DMS 273 treated with DMSO at 0.1 percent for 48 hours (cell line): Measurements from ENCODE around the gene CEP128.

ENCODE experiments used
- DNase-seq: peaks from one replicate; lab custom pipeline; 2025; lab: John Stamatoyannopoulos, UW

CEP128 gene

DNA sequence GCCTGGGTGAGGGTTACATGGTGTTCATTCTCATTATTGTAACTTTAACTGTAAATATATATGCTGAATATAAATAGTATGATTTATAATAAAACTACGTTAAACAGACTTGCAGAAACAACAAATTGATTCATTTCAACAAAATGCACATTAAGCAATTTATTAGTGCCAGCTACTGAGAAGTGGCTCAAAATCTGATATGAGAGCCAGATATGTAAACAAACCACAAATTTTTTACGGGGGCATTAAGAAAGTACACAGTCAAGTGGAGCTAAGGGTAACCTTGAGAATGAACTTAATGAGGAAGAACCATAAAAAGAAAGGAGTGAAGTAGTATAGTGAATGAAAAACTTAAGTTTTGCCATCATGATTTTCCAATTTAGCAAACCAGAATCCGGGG lies 40.3 kb downstream of the CEP128 start:
- DNase-seq: no peak

DNA sequence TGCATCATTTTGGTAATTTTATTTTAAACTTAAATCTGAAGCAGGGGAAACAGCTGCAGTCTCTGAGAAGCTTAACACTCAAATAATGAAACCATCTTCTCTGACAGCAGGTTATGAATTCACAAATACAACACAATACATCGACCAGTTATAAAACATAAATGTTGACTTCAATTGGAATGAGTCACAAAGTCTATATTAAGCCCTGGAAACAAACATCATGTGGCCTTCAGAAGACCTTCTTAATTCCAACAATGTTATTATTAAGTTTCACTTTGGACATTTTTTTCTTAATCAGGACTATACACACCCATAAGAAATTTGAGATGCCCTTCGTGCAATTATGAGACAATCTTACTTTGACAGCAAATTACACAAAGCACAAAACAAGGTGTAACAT lies 68.9 kb downstream of the CEP128 start:
- no peak for DNase-seq

DNA sequence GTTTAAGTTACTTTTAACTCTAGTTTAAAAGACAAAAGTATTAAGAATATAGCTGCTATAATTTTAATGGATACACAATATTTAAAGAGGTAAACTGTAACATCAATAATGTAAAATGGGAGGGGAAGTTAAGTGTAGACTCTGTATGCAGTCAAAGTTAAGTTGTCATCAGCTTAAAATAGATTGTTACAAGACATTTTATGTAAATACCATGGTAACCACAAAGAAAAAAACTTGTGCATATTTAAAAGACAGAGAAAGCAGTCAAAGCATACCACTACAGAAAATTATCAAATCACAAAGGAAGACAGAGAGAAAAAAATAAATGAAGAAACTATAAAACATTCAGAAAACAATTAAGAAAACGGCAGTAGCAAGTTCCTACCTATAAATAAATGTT lies 73.3 kb downstream of the CEP128 start:
- DNase-seq: no peak

DNA sequence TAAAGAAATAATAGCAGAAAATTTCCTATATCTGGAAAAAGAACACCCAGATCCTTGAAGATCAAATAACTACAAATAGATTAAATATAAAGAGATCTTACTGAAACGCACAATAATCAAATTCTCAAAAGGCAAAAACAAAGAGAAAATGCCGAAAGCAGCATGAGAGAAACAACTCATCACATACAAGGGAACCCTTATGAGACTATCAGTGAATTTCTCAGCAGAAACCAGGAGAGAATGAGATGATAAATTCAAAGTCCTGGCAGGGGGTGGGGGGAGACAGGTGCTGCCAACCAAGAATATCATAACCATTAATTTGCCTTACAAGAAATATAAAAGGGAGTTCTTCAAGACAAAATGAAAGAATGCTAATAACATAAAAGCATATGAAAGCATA lies 73.7 kb downstream of the CEP128 start:
- DNase-seq: no peak

DNA sequence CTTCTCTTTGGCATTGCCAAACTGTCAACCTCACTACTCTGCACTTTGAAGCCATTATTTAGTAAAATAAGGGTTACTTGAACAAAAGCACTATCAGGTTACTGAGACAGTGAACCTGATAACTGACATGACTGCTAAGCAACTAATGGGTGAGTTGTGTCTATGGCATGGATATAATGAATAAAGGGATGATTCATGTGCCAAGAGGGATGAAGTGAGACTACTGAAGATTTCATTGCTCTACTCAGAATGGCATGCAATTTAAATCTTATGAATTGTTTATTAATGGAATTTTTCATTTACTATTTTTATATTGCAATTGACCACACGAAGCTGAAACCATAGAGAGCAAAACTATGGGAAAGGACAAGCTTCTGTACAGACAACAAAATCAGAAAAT lies 74.4 kb downstream of the CEP128 start:
- no peak for DNase-seq

DNA sequence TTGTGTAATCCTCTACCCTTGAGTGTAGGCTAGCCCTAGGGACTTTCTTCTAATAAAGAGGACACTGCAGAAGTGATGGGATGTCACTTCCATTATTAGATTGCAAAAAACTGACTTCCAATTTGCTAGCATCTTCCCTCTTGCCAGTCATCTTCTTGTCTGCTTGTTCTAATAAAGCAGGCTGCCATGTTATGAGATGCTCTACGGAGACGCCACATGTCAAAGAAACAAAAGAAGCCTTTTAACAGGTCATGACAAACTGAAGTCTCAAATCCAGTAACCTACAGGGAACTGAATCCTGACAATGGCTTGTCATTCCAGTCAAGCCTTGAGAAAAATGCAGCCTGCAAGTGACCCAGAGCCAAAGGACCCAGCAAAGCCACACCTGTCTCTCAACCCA lies 76.0 kb downstream of the CEP128 start:
- DNase-seq: no peak

DNA sequence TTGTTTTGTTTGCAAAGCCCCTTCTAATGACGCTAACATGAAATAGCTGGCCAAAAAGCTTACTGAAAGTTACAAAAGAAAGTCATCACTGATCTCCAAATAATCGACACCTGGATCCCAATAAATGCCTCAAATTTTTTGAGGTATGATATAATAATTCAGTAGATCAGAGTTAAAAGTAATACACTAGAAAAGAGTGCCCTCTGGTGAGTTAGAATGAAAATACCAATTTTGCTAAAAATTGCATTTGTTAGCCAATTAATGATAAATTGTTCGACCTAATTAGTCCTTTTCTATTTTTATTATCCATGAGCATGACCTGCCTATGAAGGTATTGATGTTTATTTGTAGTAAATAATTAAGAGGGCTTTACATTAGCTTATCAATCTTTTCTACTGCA lies 78.6 kb downstream of the CEP128 start:
- DNase-seq: no peak

DNA sequence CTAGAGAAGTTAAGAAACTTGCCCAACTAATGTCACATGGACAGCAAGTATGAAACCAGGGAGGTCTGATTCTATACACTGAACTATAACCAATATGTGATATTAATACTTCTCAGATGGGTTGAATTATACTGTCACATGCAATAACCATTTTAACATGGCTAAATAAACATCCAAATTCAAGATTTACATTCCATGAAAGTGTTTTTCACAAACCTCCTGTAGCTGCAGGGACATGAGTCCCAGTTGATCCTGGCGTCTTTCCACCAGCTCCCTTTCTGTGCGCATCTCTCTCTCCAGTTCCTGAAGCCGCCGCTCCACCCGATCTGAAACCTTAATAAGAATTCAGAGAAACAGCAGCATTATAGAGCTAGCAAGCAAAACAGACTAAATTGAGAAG lies 79.0 kb downstream of the CEP128 start:
- no peak for DNase-seq

DNA sequence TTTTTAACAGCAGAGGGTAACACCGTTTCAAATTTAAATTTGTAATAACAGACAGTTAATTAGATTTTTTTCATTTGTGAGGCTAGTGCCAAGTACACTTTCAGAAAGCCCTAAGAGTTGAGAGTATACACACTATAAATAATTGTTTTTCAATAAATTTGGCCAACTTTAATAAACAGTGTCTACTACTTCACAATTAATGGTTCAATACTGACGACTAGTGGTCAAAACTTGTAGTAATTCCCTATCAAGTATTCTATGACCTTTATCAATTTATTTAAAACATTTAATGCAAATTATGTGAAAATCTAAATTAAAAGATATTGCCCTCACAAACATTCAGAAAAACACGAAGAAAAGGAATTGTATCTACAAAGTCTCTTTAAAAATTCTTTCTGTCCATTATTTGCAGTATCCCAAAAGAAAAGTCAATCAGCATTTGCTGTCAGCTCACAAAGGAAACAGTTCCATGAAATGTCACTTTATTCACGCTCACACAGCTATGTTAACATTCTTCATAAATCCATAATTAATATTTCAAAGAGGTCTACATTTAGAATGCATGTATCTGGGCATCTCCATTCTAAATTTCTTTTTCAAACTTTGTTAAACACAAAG lies 91.2 kb downstream of the CEP128 start:
- DNase-seq: peak; percentile 15

DNA sequence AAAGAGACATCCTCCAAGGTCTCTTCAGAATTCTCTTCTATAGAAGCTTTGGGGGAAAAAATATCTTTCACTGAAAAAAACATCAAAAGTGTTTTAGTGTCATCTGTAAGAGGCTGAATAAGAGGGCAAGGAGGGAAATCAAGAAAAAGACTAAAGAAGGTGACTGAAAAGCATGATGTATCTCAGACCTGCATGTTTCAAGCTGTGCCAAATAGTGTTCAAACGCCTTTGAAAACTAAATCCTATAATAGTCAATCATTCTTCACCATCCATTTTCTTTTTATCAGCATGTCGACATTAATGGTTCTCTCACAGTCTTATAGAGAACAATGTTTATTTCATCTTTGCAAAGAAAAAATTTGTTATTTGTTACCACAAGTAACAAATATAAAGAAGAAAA lies 94.5 kb downstream of the CEP128 start:
- no peak for DNase-seq

DNA sequence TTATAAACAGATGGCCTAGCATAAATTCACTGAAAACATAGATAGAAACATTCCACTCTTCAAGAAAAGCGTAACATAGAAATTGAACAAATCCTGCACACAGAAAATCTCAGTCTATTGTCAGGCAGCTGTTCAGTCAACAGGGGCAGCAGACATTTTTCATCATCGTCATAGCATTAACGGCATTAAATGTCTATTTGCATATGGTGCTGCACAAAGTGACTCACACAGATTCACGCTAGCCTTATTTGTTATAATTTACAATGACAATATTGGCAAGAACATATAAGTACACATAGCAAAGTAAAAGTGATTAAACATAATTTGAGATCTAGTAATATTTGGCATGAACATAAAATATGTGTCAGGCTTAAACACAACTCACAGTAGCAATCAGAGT lies 95.7 kb downstream of the CEP128 start:
- no peak for DNase-seq

DNA sequence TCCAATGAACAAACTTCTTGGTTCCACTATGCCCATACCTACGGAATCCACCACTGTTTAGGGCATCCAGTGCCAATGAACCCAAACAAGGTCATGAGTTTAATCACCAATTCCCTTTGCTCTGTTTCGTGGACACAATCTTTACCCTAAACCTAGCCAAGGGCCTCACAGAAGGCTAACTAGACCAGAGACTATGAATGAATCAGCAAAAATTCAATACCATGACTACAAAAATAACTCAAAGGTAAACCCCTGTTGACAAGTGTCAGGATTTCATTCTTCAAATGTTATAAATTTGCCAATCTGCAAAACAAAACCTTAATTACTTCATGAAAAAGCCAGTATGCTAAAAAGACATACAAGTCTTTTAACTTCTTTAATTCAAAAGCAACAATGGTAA lies 96.7 kb downstream of the CEP128 start:
- no peak for DNase-seq

DNA sequence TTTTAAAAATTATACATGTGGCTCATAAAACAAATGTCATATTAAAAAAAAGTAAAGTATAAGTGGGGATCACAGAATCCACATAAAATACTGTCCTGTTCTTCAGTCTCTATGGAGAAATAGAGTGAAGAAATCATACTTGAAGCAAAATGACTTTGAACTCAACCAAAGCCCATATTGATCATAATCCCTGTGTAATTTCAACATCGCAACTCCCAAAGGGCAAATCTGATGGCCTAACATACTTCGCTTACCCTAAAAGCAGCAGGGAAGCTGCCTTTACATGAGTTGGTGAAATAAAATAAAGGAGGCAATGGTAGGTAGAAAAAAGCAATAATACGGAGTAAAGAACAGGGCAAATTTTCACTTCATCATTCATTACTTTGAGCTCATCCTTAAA lies 101.8 kb downstream of the CEP128 start:
- no peak for DNase-seq

DNA sequence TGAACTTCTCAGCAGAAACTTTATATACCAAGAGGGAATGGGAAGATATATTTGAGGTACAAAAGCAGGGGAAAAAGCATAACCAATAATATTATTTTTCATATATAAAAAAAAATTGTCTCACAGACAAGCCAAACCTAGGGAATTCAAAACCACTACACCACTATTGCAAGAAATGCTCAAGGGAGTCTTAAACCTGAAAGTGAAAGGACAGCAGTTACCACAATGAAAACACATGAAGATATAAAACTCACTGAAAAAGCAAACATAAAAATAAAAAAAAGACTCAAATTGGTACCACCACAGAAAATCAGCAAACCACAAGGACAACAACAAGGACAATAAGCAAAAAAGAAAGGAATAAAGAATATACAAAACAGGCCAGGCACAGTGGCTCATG lies 131.9 kb downstream of the CEP128 start:
- DNase-seq: no peak

DNA sequence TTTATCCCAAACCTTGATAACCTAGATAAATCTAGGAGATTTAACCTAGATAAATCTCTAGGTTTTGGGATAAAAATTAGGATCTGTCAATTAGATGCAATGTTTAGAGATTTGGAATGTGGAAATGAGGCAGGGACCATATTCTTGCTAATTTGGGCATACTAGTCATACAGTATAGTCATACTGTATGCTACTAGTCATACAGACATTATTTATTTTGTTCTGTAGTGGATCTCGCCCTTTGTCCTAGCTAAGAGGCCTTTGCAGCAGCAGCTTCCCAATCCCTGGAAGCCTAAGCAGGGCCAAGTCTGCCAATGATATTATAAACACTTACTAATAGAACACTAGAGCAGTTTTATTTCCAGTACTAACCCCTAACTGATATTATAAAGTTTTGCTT lies 136.4 kb downstream of the CEP128 start:
- no peak for DNase-seq

DNA sequence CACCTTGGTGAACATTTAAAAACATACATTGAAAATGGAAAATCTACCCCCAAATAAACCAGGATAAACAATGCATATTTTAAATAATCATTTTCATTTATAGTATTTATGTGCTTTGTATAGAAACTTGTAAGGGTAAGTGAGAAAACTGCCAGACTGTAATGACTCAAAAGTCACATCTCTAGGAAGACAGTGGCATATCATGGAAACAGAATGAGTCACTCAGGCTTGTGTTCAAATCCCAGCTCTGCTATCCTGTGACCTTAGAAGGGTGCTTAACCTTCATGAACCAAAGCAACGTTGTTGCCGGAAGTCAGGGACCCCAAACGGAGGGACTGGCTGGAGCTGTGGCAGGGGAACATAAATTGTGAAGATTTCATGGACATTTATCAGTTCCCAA lies 142.7 kb downstream of the CEP128 start:
- no peak for DNase-seq

DNA sequence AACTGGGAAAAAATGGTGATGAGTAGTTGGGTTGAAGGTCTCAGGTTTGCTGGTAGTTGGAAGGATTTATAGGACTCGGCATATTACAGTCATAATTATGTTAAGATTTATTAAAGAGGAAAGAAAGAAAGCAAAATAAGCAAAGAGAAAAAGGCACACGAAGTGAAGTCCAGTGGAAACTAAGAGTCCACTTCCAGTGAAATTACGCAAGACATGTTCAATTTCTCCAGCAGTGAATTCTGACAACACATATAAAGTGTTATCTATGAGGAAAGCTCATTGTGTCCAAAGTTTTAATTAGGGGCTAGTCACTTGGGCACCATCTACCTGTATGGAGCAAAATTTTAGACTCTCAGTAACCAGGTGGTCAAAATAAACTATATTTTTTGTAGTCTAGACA lies 143.3 kb downstream of the CEP128 start:
- no peak for DNase-seq

DNA sequence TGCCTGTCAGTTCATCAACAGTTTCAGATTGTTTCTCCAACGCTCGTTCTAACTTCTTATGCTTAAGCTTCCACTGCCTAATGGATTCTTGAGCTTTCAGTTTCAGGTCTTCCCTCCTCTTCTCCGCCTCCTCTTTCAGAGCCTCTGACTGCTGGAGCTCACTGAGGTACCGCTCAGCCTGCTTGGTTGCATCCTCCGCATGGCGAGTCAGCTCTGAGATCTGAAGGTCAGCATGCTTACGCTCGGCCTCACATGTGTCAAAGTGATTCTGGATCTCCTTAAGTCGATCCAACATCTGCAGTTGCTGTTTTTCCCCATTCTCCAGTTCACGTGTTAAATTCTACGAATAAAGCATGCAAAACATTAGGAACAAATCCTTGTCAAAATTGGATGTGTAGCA lies 148.8 kb downstream of the CEP128 start:
- no peak for DNase-seq

DNA sequence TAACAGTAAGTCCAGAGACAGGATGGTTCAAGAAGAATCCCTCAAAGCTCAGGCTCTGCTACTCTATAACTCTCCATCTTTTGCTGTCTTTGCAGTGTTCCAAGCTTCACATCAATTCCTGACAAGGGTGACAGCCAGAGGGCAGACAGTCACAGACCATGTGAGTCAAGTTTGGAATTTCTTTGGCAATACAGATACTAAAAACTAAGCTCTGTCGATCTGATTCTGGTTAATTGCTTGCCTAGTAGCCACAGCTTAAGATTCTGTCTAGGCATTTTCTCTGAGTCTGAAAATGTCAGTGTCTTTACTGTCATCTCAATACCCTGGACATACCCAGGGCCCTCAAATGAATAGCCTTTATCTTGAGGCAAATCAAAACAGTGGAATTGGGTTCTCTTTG lies 153.7 kb downstream of the CEP128 start:
- DNase-seq: no peak

DNA sequence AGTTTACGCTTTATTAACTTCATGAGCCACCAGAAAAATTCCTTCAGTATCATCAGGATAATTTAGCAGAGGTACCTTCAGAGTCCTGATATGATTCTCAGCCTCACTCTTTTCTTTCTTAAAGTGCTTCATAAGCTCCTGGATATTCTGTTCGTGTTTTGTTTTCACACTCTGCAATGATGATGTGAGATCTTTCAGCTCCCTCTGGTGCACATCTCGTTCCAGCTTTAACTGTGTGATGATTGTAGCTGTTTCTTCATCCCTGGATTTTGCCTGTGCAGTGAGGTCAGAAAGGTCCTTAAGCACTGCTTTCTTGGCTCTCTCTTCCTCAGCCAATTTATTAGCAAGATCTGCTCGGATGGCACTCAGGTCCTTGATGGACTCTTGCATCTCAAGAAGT lies 156.7 kb downstream of the CEP128 start:
- DNase-seq: no peak

DNA sequence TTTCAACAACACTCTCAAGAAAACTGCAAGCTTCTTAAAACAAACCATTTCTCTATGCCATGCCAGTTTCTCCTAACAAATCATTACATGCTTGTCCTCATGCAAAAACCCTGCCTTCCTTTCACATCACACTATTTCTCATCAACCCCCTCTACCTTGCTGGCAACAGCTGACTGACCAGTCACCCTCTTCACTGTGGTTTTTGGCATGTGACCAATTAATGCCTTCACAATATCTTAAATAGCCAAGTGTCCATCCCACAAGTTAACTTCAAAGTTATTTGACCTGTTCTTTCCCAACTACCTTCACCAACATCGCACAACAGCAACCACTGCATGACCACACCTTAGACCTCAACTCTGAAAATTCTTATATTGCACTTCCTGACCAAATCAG lies 159.6 kb downstream of the CEP128 start:
- DNase-seq: no peak

DNA sequence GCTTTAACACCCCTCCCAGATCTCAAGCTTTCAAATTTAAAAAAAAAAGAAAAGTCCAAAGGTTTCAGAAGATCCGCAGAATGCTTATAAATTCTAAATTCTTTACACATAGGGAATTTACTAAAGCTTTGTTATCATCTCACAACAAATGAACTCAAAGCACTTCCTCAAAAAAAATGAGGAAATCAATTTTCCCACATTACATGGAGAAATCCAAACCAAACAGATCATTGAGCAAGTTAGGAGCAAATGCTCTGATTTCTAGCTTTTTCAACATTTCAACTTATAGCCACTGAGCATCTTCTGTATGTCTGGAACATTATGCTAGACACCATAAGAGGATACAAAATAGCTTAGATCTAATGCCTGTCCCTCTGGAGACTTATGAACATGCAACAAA lies 161.0 kb downstream of the CEP128 start:
- no peak for DNase-seq

DNA sequence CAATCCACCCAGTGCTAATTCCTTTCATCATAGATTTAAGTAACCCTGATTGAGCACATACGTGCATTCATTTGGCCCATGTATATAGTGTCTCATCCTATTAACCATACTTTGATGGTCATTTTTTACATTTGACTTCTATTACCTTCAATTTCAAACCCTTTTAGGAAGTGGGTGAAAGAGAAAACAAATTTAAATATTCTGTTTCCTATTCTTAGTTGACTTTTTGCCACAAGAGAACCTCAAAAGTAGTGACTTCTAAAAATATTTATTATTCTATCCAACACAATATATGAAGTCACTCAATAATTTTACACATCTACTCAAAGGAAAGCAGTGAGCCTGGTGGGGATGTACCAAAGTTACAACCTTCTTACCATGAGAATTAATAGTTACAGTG lies 164.9 kb downstream of the CEP128 start:
- no peak for DNase-seq

DNA sequence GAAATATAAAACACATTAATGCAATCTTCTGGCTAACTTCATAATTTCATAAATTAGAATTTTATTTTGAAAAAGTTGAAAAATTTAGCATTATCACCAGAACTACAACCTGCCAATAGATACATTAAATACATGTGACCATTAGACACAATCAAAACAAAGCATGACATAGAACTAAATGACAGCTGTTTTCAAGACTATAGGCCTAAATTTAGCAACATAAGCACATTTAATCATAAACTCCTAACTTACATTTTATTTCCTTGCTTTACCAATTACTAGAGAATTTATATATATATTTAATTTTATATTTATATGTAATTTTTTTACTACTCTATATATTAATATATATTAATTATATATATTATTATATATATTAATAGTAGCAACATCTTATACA lies 165.4 kb downstream of the CEP128 start:
- DNase-seq: no peak

DNA sequence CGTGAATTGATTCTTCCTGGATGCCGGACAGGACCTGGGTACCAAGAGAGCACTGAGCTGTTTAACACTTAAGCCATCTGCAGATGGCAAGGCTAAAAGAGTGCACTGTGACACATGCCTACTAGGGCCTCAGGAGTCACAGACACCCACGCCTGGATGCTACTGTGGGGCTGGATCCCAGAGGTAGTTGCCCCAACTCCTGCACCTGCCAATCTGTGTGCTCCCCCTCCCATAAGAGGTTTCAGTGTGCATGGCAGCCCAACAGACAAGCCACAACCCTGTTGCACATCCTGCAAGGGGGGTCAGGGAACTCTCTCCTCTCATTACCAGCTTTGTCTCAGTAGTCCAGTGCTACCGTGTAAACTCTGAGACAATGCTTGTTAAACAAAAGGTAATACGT lies 169.0 kb downstream of the CEP128 start:
- no peak for DNase-seq
